GM15510 (cell line): Measurements from ENCODE around the gene PAWR.

Source experiments
- POLR2A ChIP-seq: IDR thresholded peaks from 3 replicates; pipeline ENCODE4 v1.6.1; 2011; ENCODE audit warnings: borderline replicate concordance; ENCODE audit not compliant: insufficient read length; ENCODE audit errors: extremely low read depth

The PAWR gene

GRCh38 chr12:79591988-79592387 lies 98.8 kb downstream of the PAWR start:
- TF ChIP-seq POLR2A: no peak

- TF ChIP-seq POLR2A: no peak
Measured at GRCh38 chr12:79590751-79591150, 100.0 kb downstream of the PAWR start.

GRCh38 chr12:79587368-79587767 lies 103.4 kb downstream of the PAWR start:
- no peak for TF ChIP-seq POLR2A

GRCh38 chr12:79585147-79585546 lies 105.6 kb downstream of the PAWR start:
- TF ChIP-seq POLR2A: no peak

GRCh38 chr12:79573820-79574219 lies 116.9 kb downstream of the PAWR start:
- no peak for TF ChIP-seq POLR2A

GRCh38 chr12:79569679-79570078 lies 121.1 kb downstream of the PAWR start:
- no peak for TF ChIP-seq POLR2A

GRCh38 chr12:79567175-79567563 lies 123.6 kb downstream of the PAWR start:
- no peak for TF ChIP-seq POLR2A

GRCh38 chr12:79566452-79567174 lies 124.2 kb downstream of the PAWR start:
- TF ChIP-seq POLR2A: no peak

- TF ChIP-seq POLR2A: no peak
Measured at GRCh38 chr12:79563021-79563740, 127.6 kb downstream of the PAWR start.

GRCh38 chr12:79561401-79562132 lies 129.2 kb downstream of the PAWR start:
- no peak for TF ChIP-seq POLR2A

- TF ChIP-seq POLR2A: no peak
Measured at GRCh38 chr12:79560225-79560889, 130.4 kb downstream of the PAWR start.

GRCh38 chr12:79559591-79559990 lies 131.2 kb downstream of the PAWR start:
- no peak for TF ChIP-seq POLR2A

GRCh38 chr12:79558924-79559469 lies 131.8 kb downstream of the PAWR start:
- TF ChIP-seq POLR2A: no peak

GRCh38 chr12:79557690-79558315 lies 133.0 kb downstream of the PAWR start:
- no peak for TF ChIP-seq POLR2A

GRCh38 chr12:79555028-79555925 lies 135.5 kb downstream of the PAWR start:
- TF ChIP-seq POLR2A: no peak
